H1 (cell line): ENCODE measurements around the gene EXOC6. TPM values are rescaled to one million over a fixed set of nuclear protein-coding genes. Genes with fewer than 3 reads are reported as not detected.

Experiments used
- CTCF ChIA-PET: fragments of 300-600 bp; sonication (Branson Sonifier 250); formaldehyde crosslinking; loops from one replicate; lab custom pipeline; 2021; ENCODE audit not compliant: partially characterized antibody; lab: Charles Lee
- POLR2A ChIA-PET: fragments of 300-600 bp; sonication (Branson Sonifier 250); formaldehyde crosslinking; loops from one replicate; lab custom pipeline; 2021; ENCODE audit warnings: inconsistent platforms; ENCODE audit not compliant: partially characterized antibody; lab: Charles Lee
- DNase-seq, 2 experiments: peaks; one replicate each; pipeline versions ENCODE4 v3.0.0 to v3.0.0-alpha.2; 2010 to 2022; ENCODE audit warnings: low spot score in 2 of 2, low read depth in 1 of 2, mixed read lengths in 1 of 2
- FAIRE-seq: peaks from 2 replicates; lab custom pipeline; 2011; peaks lifted over from hg19 to GRCh38; lab: Jason Lieb, UNC
- H2AFZ ChIP-seq: 2 replicates; pipeline ENCODE4 v1.8.1; 2012; ENCODE audit warnings: low read length, inconsistent platforms
- H2AK5ac ChIP-seq: 2 replicates; pipeline ENCODE4 v1.6.1; 2013; ENCODE audit warnings: low read depth, low read length
- H2BK120ac ChIP-seq: replicated peaks from 2 replicates; pipeline ENCODE3; 2013; ENCODE audit warnings: low read depth, low read length, inconsistent platforms
- H2BK12ac ChIP-seq: 2 replicates; pipeline ENCODE4 v1.6.1; 2013; ENCODE audit warnings: low read depth, low read length
- H2BK15ac ChIP-seq: 2 replicates; pipeline ENCODE4 v1.6.1; 2013; ENCODE audit warnings: low read length
- H2BK20ac ChIP-seq: 2 replicates; pipeline ENCODE4 v1.6.1; 2013; ENCODE audit warnings: low read length
- H2BK5ac ChIP-seq: 2 replicates; pipeline ENCODE4 v1.6.1; 2013; ENCODE audit warnings: low read depth, low read length
- H3K14ac ChIP-seq: 2 replicates; pipeline ENCODE4 v1.6.1; 2013; ENCODE audit warnings: inconsistent platforms; ENCODE audit not compliant: insufficient read length
- H3K18ac ChIP-seq: 2 replicates; pipeline ENCODE4 v1.6.1; 2013; ENCODE audit warnings: low read length; ENCODE audit errors: extremely low read depth
- H3K23ac ChIP-seq: 2 replicates; pipeline ENCODE4 v1.6.1; 2013; ENCODE audit warnings: inconsistent platforms; ENCODE audit not compliant: insufficient read length
- H3K23me2 ChIP-seq: 2 replicates; pipeline ENCODE4 v1.6.1; 2013; ENCODE audit warnings: low read depth, low read length
- H3K27ac ChIP-seq: 2 replicates; pipeline ENCODE4 v1.6.1; 2011; ENCODE audit warnings: low read depth, low read length, inconsistent platforms
- H3K27me3 ChIP-seq, 4 experiments: replicated peaks in 1 of 4; 1 replicate in 1 of 4; 2 replicates in 3 of 4; pipeline versions ENCODE4 v1.6.1 to v1.8.1; 2011 to 2013; ENCODE audit warnings: low read length in 3 of 4, mild to moderate bottlenecking in 3 of 4, inconsistent platforms in 2 of 4, mixed read lengths in 2 of 4, moderate library complexity in 1 of 4; ENCODE audit not compliant: control insufficient read depth in 3 of 4, insufficient read depth in 3 of 4; ENCODE audit errors: extremely low read depth in 1 of 4
- H3K36me3 ChIP-seq, 4 experiments: 2 replicates each; pipeline versions ENCODE4 v1.6.1 to v1.8.1; 2011 to 2013; ENCODE audit warnings: mild to moderate bottlenecking in 4 of 4, low read length in 3 of 4, moderate library complexity in 2 of 4, control low read depth in 1 of 4, inconsistent platforms in 1 of 4; ENCODE audit not compliant: insufficient read depth in 4 of 4, control insufficient read depth in 2 of 4
- H3K4ac ChIP-seq: replicated peaks from 2 replicates; pipeline ENCODE3; 2013; ENCODE audit warnings: low read length, low read depth, mixed read lengths, inconsistent platforms; ENCODE audit not compliant: insufficient read length
- H3K4me1 ChIP-seq, 4 experiments: replicated peaks in 1 of 4; 1 replicate in 1 of 4; 2 replicates in 3 of 4; pipeline versions ENCODE4 v1.6.1 to v1.8.1; 2011 to 2013; ENCODE audit warnings: low read length in 3 of 4, inconsistent platforms in 2 of 4, mixed read lengths in 1 of 4; ENCODE audit not compliant: insufficient read depth in 4 of 4, control insufficient read depth in 3 of 4
- H3K4me2 ChIP-seq, 2 experiments: 2 replicates each; pipeline versions ENCODE4 v1.6.1 to v1.8.1; 2011 to 2013; ENCODE audit warnings: low read depth in 2 of 2, low read length in 2 of 2, control low read depth in 1 of 2, inconsistent platforms in 1 of 2, mild to moderate bottlenecking in 1 of 2; ENCODE audit not compliant: insufficient read depth in 1 of 2
- H3K4me3 ChIP-seq, 4 experiments: fragments of 200-600, 300-600 bp in 1 of 4; sonication (generic), shearing (Covaris generic), sonication (Bioruptor Twin) in 1 of 4; 2 replicates each; pipeline versions ENCODE4 v1.5.1 to v1.8.1; 2011 to 2016; ENCODE audit warnings: low read length in 4 of 4, low read depth in 3 of 4, control low read depth in 2 of 4, inconsistent platforms in 2 of 4, mild to moderate bottlenecking in 2 of 4, mixed read lengths in 1 of 4, moderate library complexity in 1 of 4; ENCODE audit not compliant: insufficient read depth in 2 of 4; ENCODE audit errors: extremely low read depth in 1 of 4
- H3K56ac ChIP-seq: replicated peaks from 2 replicates; pipeline ENCODE3; 2013; ENCODE audit warnings: low read depth, mild to moderate bottlenecking, mixed read lengths, low read length, inconsistent platforms; ENCODE audit not compliant: insufficient read length
- H3K79me1 ChIP-seq: 2 replicates; pipeline ENCODE4 v1.6.1; 2013; ENCODE audit warnings: low read depth, low read length, control low read depth
- H3K79me2 ChIP-seq, 2 experiments: 2 replicates each; pipeline versions ENCODE4 v1.6.1 to v1.8.1; 2012 to 2013; ENCODE audit warnings: low read length in 2 of 2, mild to moderate bottlenecking in 2 of 2, inconsistent platforms in 1 of 2; ENCODE audit not compliant: insufficient read depth in 2 of 2, control insufficient read depth in 1 of 2
- H3K9ac ChIP-seq, 4 experiments: replicated peaks in 1 of 4; 1 replicate in 1 of 4; 2 replicates in 3 of 4; pipeline versions ENCODE4 v1.6.1 to v1.8.1; 2011 to 2013; ENCODE audit warnings: low read depth in 3 of 4, low read length in 3 of 4, control low read depth in 2 of 4, mild to moderate bottlenecking in 2 of 4, moderate library complexity in 2 of 4, inconsistent platforms in 1 of 4; ENCODE audit errors: extremely low read depth in 1 of 4
- H3K9me3 ChIP-seq, 2 experiments: 2 replicates each; pipeline versions ENCODE4 v1.6.1 to v1.8.1; 2012 to 2013; ENCODE audit warnings: mild to moderate bottlenecking in 2 of 2, moderate library complexity in 2 of 2, control low read depth in 1 of 2, inconsistent platforms in 1 of 2, low read depth in 1 of 2, low read length in 1 of 2, mixed read lengths in 1 of 2; ENCODE audit not compliant: insufficient read depth in 2 of 2
- H4K20me1 ChIP-seq, 2 experiments: replicated peaks in 1 of 2; 2 replicates each; pipeline versions ENCODE3 to v1.8.1; 2011 to 2013; ENCODE audit warnings: inconsistent platforms in 2 of 2, low read length in 2 of 2, mild to moderate bottlenecking in 1 of 2; ENCODE audit not compliant: insufficient read depth in 2 of 2, control insufficient read depth in 1 of 2
- H4K5ac ChIP-seq: 2 replicates; pipeline ENCODE4 v1.6.1; 2013; ENCODE audit warnings: low read length, low read depth, mixed read lengths, inconsistent platforms; ENCODE audit not compliant: insufficient read length
- H4K8ac ChIP-seq: 2 replicates; pipeline ENCODE4 v1.8.0; 2013; ENCODE audit warnings: mild to moderate bottlenecking, moderate library complexity, low read length, inconsistent platforms; ENCODE audit not compliant: insufficient read depth; ENCODE audit errors: extremely low read depth
- H4K91ac ChIP-seq: replicated peaks from 2 replicates; pipeline ENCODE3; 2013; ENCODE audit warnings: low read length, mixed read lengths, inconsistent platforms; ENCODE audit not compliant: insufficient read length
- ASH2L ChIP-seq: fragments of 200-600, 300-600 bp; sonication (generic); IDR thresholded peaks from one replicate; pipeline ENCODE4 v1.7.1; 2017; ENCODE audit warnings: low read length
- CBX5 ChIP-seq: fragments of 300-800, 300-1000 bp; sonication (generic); IDR thresholded peaks from 2 replicates; pipeline ENCODE4 v1.7.1; 2016; ENCODE audit warnings: antibody characterized with exemption, low read length, low read depth
- FOSL1 ChIP-seq: IDR thresholded peaks from 2 replicates; pipeline ENCODE4 v1.6.1; 2011; ENCODE audit warnings: mild to moderate bottlenecking, low read depth, low read length, moderate library complexity; ENCODE audit not compliant: insufficient read depth
- JUN ChIP-seq: IDR thresholded peaks from 2 replicates; pipeline ENCODE4 v1.6.1; 2011; ENCODE audit warnings: low read depth, mild to moderate bottlenecking, improper control_type of control experiment, low read length
- PHF8 ChIP-seq: fragments of 200-600 bp; sonication (generic); conservative IDR thresholded peaks from 2 replicates; pipeline ENCODE4 v1.7.1; 2012; ENCODE audit warnings: low read depth, mild to moderate bottlenecking, inconsistent platforms, low read length, moderate library complexity
- POU5F1 ChIP-seq: IDR thresholded peaks from 2 replicates; pipeline ENCODE4 v1.6.1; 2011; ENCODE audit warnings: low read depth, mild to moderate bottlenecking, low read length, moderate library complexity
- RAD21 ChIP-seq, 2 experiments: IDR thresholded peaks in 1 of 2; conservative IDR thresholded peaks in 1 of 2; 2 replicates each; pipeline ENCODE4 v1.6.1; 2011; ENCODE audit warnings: low read depth in 2 of 2, low read length in 2 of 2, improper control_type of control experiment in 1 of 2, inconsistent platforms in 1 of 2, mild to moderate bottlenecking in 1 of 2, moderate library complexity in 1 of 2
- RXRA ChIP-seq: IDR thresholded peaks from 2 replicates; pipeline ENCODE4 v1.6.1; 2011; ENCODE audit warnings: low read depth, mild to moderate bottlenecking, low read length, moderate library complexity; ENCODE audit not compliant: insufficient read depth
- SIRT6 ChIP-seq: IDR thresholded peaks from one replicate; pipeline ENCODE4 v1.7.1; 2012; ENCODE audit warnings: low read length, inconsistent platforms
- SP1 ChIP-seq: IDR thresholded peaks from 2 replicates; pipeline ENCODE4 v1.6.1; 2011; ENCODE audit warnings: low read depth, low read length
- SP2 ChIP-seq: IDR thresholded peaks from 2 replicates; pipeline ENCODE4 v1.6.1; 2012; ENCODE audit warnings: mild to moderate bottlenecking, low read length, inconsistent platforms
- SRF ChIP-seq: IDR thresholded peaks from 2 replicates; pipeline ENCODE4 v1.6.1; 2011; ENCODE audit warnings: mild to moderate bottlenecking, low read depth, low read length, moderate library complexity
- TAF7 ChIP-seq: optimal IDR thresholded peaks from 2 replicates; pipeline ENCODE3; 2011; ENCODE audit warnings: low read depth, mild to moderate bottlenecking, inconsistent platforms, low read length, moderate library complexity, borderline replicate concordance
- TCF12 ChIP-seq: IDR thresholded peaks from 2 replicates; pipeline ENCODE4 v1.6.1; 2011; ENCODE audit warnings: low read depth, mild to moderate bottlenecking, low read length
- WGBS, 2 experiments: shearing (Covaris generic) in 1 of 2; methylation state at CpG; one replicate each; pipeline versions ENCODE4 v1.1.6 to v1.1.7; 2013 to 2015; ENCODE audit warnings: low lambda C conversion rate in 2 of 2, mixed read lengths in 2 of 2, inconsistent platforms in 1 of 2, low coverage in 1 of 2, missing lambda C conversion rate in 1 of 2; ENCODE audit not compliant: insufficient replicate concordance in 2 of 2, insufficient coverage in 1 of 2, insufficient read length in 1 of 2; ENCODE audit errors: extremely low coverage in 1 of 2, missing lambda C conversion rate in 1 of 2; 5-methylcytosine and 5-hydroxymethylcytosine counted together
- polyA plus RNA-seq, 7 experiments: library from polyadenylated mRNA; depleted of rRNA in 3 of 7; stranded (reverse) in 5 of 7; unstranded in 2 of 7; fragments of >200 nt in 5 of 7; fragments of 200-250 nt in 2 of 7; gene quantifications; 1 replicate in 5 of 7; 2 replicates in 1 of 7; 4 replicates in 1 of 7; pipeline versions ENCODE4 v1.2.1 to v1.2.3, GENCODE V29; 2011 to 2013; ENCODE audit warnings: missing spikeins in 2 of 7, mixed read lengths in 2 of 7
- total RNA-seq: library from RNA; stranded (reverse); fragmentation: NEBNext Ultra II Directional; extraction: Animal tissue kit (Norgen Biotek cat#: 25700); gene quantifications from 2 replicates; pipeline ENCODE4 v1.2.1, GENCODE V29; 2021

Gene EXOC6
- total and polyA plus RNA-seq, 2 of the 8 experiments (the other 6 are each of a cell fraction or from before 2014, with no cell fraction given) = 1.7 to 4.5 TPM

GRCh38 chr10:92810934-92811532, 37.3 kb upstream of the EXOC6 start:
- no peak for FAIRE-seq
- Histone ChIP-seq H2BK15ac (no peak overlapping the region), H4K20me1 (no peaks in the 10 kb centered on the region), H2BK120ac (no peak overlapping the region), H3K79me2 (no peaks in the 10 kb centered on the region), H2BK12ac (no peak overlapping the region), H3K4me2 (no peak overlapping the region), H4K91ac (no peak overlapping the region), H3K14ac (no peak overlapping the region), H2AK5ac (no peak overlapping the region), H3K4me1 (no peaks in the 10 kb centered on the region), H3K9ac (no peak overlapping the region), H3K79me1 (no peaks in the 10 kb centered on the region), H3K56ac (no peak overlapping the region), H3K4me3 (no peak overlapping the region), H3K23me2 (no peaks in the 10 kb centered on the region; the same call in 1 of the 2 replicates), H3K36me3 (no peaks in the 10 kb centered on the region), H4K8ac (no peak overlapping the region), H2AFZ (no peak overlapping the region), H3K27me3 (no peaks in the 10 kb centered on the region), H3K27ac (no peak overlapping the region), H2BK5ac (no peak overlapping the region), H3K4ac (no peak overlapping the region), H2BK20ac (no peak overlapping the region), H3K18ac (no peak overlapping the region), H3K23ac (no peak overlapping the region), H3K9me3 (no peaks in the 10 kb centered on the region), H4K5ac (no peak overlapping the region)
- WGBS, 2 experiments = 93% methylated on average over 4 of the region's 4 CpGs; no CpG with 5 or more reads in 1 of the 2 experiments
- DNase-seq = no peak
- no peak for TF ChIP-seq CBX5
- TF ChIP-seq SIRT6 = no peak
- no peak for TF ChIP-seq RAD21 (IDR thresholded peaks at IDR 0.05 in 1 of 2, conservative IDR thresholded peaks at IDR 0.05 in 1 of 2; ENCODE audit: low read depth in 2 of 2, low read length in 2 of 2)
- TF ChIP-seq SP2 = no peak
- TF ChIP-seq FOSL1 = no peak
- TF ChIP-seq TCF12 = no peak
- no peak for TF ChIP-seq JUN
- no peak for TF ChIP-seq SRF
- TF ChIP-seq SP1 = no peak
- TF ChIP-seq ASH2L = no peak
- no peak for TF ChIP-seq PHF8
- no peak for TF ChIP-seq TAF7
- TF ChIP-seq POU5F1 = no peak
- no peak for TF ChIP-seq RXRA
- ChIA-PET POLR2A (no interaction called here), CTCF (no interaction called here)
